ENCODE results near the gene RNF115.
"Not testable (repeated sequence)": the region's sequence is repeated elsewhere in the genome, so short reads cannot be mapped to it uniquely, and the experiment has no call there.

The RNF115 gene

GRCh38 chr1:145736191-145736590, 87.7 kb downstream of the RNF115 start:
- intact Hi-C loops (cut with DNase I; ENCODE audit: low total_unique reads): no loop called here
- TF ChIP-seq CTCF (IDR thresholded peaks at IDR 0.05): no peak
- Histone ChIP-seq H3K36me3 (peaks cover under 1 to 10% (median 5%) of the 10 kb centered on the region in 3 donors), H3K4me3 (no peak overlapping the region), H3K27me3 (no peaks in the 10 kb centered on the region), H3K27ac (no peak overlapping the region), H3K9me3 (no peaks in the 10 kb centered on the region), H3K4me1 (no peaks in the 10 kb centered on the region)
- no peak for DNase-seq

GRCh38 chr1:145730900-145731299, 93.0 kb downstream of the RNF115 start:
- Histone ChIP-seq H3K27ac (no peak overlapping the region), H3K27me3 (no peaks in the 10 kb centered on the region), H3K36me3 (no peaks in the 10 kb centered on the region), H3K4me1 (no peaks in the 10 kb centered on the region), H3K4me3 (no peak overlapping the region), H3K9me3 (no peaks in the 10 kb centered on the region)
- TF ChIP-seq CTCF (IDR thresholded peaks at IDR 0.05): no peak
- intact Hi-C loops (cut with DNase I; ENCODE audit: low total_unique reads): no loop called here
- no peak for DNase-seq

- H3K36me3 ChIP-seq: no peaks in the 10 kb centered on the region
- no peak for DNase-seq
- no peaks in the 10 kb centered on the region for H3K4me1 ChIP-seq
- no peaks in the 10 kb centered on the region for H3K27me3 ChIP-seq
- H3K9me3 ChIP-seq: no peaks in the 10 kb centered on the region
- no peak overlapping the region for H3K4me3 ChIP-seq
- intact Hi-C loops (cut with DNase I; ENCODE audit: low total_unique reads): no loop called here
- no peak overlapping the region for H3K27ac ChIP-seq
- TF ChIP-seq CTCF (IDR thresholded peaks at IDR 0.05): no peak
Measured at GRCh38 chr1:145730467-145730866, 93.4 kb downstream of the RNF115 start.

- intact Hi-C loops (cut with DNase I; ENCODE audit: low total_unique reads): no loop called here
- H3K4me3 ChIP-seq: no peak overlapping the region
- H3K4me1 ChIP-seq: no peaks in the 10 kb centered on the region
- no peak for TF ChIP-seq CTCF (IDR thresholded peaks at IDR 0.05)
- no peak for DNase-seq
- H3K27ac ChIP-seq: no peak overlapping the region
- no peaks in the 10 kb centered on the region for H3K36me3 ChIP-seq
- no peaks in the 10 kb centered on the region for H3K27me3 ChIP-seq
- H3K9me3 ChIP-seq: no peaks in the 10 kb centered on the region
Measured at GRCh38 chr1:145729666-145730436, 94.0 kb downstream of the RNF115 start.

GRCh38 chr1:145729196-145729595, 94.7 kb downstream of the RNF115 start:
- H3K27ac ChIP-seq: no peak overlapping the region
- H3K9me3 ChIP-seq: no peaks in the 10 kb centered on the region
- H3K27me3 ChIP-seq: no peaks in the 10 kb centered on the region
- DNase-seq: no peak
- no peaks in the 10 kb centered on the region for H3K4me1 ChIP-seq
- intact Hi-C loops (cut with DNase I; ENCODE audit: low total_unique reads): no loop called here
- no peaks in the 10 kb centered on the region for H3K36me3 ChIP-seq
- no peak for TF ChIP-seq CTCF (IDR thresholded peaks at IDR 0.05)
- H3K4me3 ChIP-seq: no peak overlapping the region

- H3K4me3 ChIP-seq; intact Hi-C loops (cut with DNase I; ENCODE audit: low total_unique reads); H3K27me3 ChIP-seq; DNase-seq; H3K4me1 ChIP-seq; H3K9me3 ChIP-seq; H3K27ac ChIP-seq; H3K36me3 ChIP-seq: not testable (repeated sequence)
Measured at GRCh38 chr1:145726193-145726592, 97.7 kb downstream of the RNF115 start.

Data from tibial artery (tissue), 4 donors.